NCI-H2029 treated with DMSO at 0.1 percent for 48 hours (cell line): Measurements from ENCODE around the gene DAB1.
A peak's percentile ranks its signal among the peaks of the same experiment; 100 is the strongest.
"Not testable (repeated sequence)": the region's sequence is repeated elsewhere in the genome, so short reads cannot be mapped to it uniquely, and the experiment has no call there.

ENCODE experiments used
- DNase-seq: peaks from one replicate; lab custom pipeline; 2025; lab: John Stamatoyannopoulos, UW

DAB1 gene

GRCh38 chr1:57118948-57119603 lies 304.8 kb downstream of the DAB1 start:
- DNase-seq, result no peak

GRCh38 chr1:57117753-57118152 lies 306.1 kb downstream of the DAB1 start:
- DNase-seq, result no peak

GRCh38 chr1:57116871-57117270 lies 307.0 kb downstream of the DAB1 start:
- DNase-seq, result no peak

- DNase-seq, result no peak
These were observed 308.7 kb downstream of the DAB1 start for GRCh38 chr1:57115030-57115614.

GRCh38 chr1:57112148-57112547 lies 311.7 kb downstream of the DAB1 start:
- no peak for DNase-seq

- no peak for DNase-seq
These were observed 312.7 kb downstream of the DAB1 start for GRCh38 chr1:57111175-57111574.

GRCh38 chr1:57109883-57110282 lies 314.0 kb downstream of the DAB1 start:
- DNase-seq, result no peak

GRCh38 chr1:57109247-57109646 lies 314.6 kb downstream of the DAB1 start:
- DNase-seq, result no peak

- no peak for DNase-seq
These were observed 317.6 kb downstream of the DAB1 start for GRCh38 chr1:57106296-57106695.

- no peak for DNase-seq
These were observed 321.1 kb downstream of the DAB1 start for GRCh38 chr1:57102561-57103326.

GRCh38 chr1:57101209-57101608 lies 322.7 kb downstream of the DAB1 start:
- no peak for DNase-seq

GRCh38 chr1:57094749-57095148 lies 329.1 kb downstream of the DAB1 start:
- DNase-seq, result no peak

- peak; percentile 26 for DNase-seq
These were observed 330.7 kb downstream of the DAB1 start for GRCh38 chr1:57093122-57093521.

GRCh38 chr1:57091642-57092041 lies 332.2 kb downstream of the DAB1 start:
- DNase-seq, result peak; percentile 93

GRCh38 chr1:57089855-57090254 lies 334.0 kb downstream of the DAB1 start:
- no peak for DNase-seq

- DNase-seq, result no peak
These were observed 334.6 kb downstream of the DAB1 start for GRCh38 chr1:57089221-57089620.

GRCh38 chr1:57088653-57089052 lies 335.2 kb downstream of the DAB1 start:
- no peak for DNase-seq

GRCh38 chr1:57087660-57088059 lies 336.2 kb downstream of the DAB1 start:
- not testable (repeated sequence) for DNase-seq

- no peak for DNase-seq
These were observed 337.7 kb downstream of the DAB1 start for GRCh38 chr1:57086154-57086553.

- DNase-seq, result no peak
These were observed 339.2 kb downstream of the DAB1 start for GRCh38 chr1:57084701-57085100.

GRCh38 chr1:57082711-57083439 lies 341.0 kb downstream of the DAB1 start:
- no peak for DNase-seq

- no peak for DNase-seq
These were observed 344.3 kb downstream of the DAB1 start for GRCh38 chr1:57079454-57080157.
